CD4-positive, alpha-beta T cell treated with Interferon gamma for 1 hour (primary cell): Measurements from ENCODE around the gene KMT2B.
A peak's percentile ranks its signal among the peaks of the same experiment; 100 is the strongest.
"Not testable (repeated sequence)": the region's sequence is repeated elsewhere in the genome, so short reads cannot be mapped to it uniquely, and the experiment has no call there.

Experiments used
- DNase-seq: peaks from one replicate; pipeline ENCODE4 v3.0.0-alpha.2; 2020

KMT2B gene

DNA sequence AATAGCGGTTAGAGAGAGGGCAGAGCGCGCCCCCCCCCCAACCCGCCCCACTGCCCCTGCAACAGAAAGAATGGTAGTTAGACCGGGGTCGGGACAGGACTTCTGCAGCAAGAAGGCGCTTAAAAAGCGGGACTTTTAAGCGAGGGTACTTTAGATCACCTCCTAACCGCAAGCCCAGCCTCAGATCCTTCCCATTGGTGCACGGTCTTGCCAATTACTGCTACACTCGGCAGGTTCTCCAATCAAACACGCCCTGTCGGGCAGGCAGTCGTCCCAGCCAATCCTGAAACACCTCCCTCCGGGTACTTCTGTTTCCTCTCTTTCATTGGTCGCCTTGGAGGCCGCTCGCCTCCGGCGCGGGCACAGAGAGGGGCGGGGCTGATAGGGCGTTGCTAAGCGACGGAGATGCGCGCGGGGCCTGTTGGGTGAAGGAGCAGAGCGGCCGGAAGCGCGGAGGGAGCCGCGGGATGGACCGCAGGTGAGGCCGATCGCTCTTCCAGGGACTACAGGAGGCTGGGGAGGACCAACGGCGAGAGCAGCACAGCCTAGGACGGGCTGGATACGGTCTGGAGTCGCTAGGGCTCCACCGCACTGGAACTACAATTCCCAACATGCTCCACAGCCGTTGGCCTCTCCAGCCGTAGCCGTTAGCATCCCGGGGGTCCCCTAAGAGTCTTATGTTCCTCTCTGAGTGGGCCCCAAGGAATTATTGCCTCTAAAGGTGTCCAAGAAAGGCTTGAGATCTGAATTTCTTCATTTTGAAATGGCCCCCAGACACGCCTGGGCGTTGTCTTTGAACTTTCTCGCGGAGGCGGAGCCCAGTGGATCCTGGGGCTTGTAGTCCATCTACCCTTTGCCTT lies 40.2 kb downstream of the KMT2B start, which contains the start of gene PROSER3:
TSS of gene PROSER3 (plus strand) at position 428 of the 860 bp plus-strand sequence. CDS start at position 468, 40 bp downstream.
- peak; percentile 99 for DNase-seq

GRCh38 chr19:35759697-35760096 lies 41.9 kb downstream of the KMT2B start:
- DNase-seq: no peak

GRCh38 chr19:35760711-35761349 lies 43.0 kb downstream of the KMT2B start:
- no peak for DNase-seq

GRCh38 chr19:35764432-35765315 lies 46.9 kb downstream of the KMT2B start:
- no peak for DNase-seq

- DNase-seq: no peak
Measured at GRCh38 chr19:35766571-35767104, 48.8 kb downstream of the KMT2B start.

DNA sequence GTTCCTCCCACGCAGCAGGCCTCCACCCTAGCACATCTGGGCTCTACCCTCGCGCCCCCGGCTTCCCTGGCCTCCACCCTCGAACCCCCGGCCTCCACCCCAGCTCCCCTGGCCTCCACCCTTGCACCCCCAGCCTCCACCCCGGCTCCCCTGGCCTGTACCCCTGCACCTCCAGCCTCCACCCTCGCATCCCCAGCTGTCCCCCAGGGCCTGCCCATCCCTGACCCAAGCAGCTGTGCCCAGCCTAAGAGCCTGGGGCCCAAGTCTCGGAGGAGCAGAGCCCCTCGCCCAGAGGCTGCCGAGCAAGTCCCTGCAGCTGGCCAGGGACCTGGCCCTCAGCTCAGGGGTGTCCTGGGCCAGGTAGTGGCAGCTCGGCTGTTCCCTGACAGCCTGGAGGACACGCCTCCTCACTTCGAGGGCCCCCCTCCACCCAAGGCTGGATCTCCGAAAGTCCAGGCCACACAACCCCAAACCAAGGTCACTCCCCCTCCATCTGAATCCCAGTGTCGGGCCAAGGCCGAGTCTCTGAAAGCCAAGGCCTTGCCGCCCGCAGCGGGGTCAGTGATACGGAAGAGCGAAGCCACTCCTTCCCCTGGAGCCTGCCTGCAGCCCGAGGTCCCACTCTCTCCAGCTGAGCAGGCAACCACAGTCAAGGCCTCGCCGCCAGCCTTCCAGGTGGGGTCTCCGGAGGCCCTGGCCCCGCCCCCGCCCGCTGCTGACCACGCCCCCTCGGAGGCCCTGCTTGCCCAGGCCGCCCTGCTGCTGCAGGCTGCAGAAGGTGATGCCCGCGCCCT lies 49.7 kb downstream of the KMT2B start:
- no peak for DNase-seq

DNA sequence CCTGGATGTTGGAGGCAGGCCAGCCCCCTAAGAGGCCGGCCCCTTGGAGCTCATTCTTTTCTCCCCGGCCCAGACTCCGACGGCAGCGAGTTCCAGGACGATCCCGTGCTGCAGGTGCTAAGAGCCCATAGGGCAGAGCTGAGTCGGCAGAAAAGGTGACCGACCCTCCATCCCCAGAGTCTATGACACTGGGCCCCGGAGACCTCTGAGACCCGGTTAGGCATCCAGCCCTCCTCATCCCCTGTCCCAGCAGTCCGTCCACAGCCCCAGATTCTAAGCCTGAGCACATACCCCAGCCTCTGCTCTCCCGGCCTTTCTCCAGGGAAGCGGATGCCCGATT lies 50.2 kb downstream of the KMT2B start:
- no peak for DNase-seq

GRCh38 chr19:35772362-35772761 lies 54.6 kb downstream of the KMT2B start:
- DNase-seq: not testable (repeated sequence)

GRCh38 chr19:35773020-35773806 lies 55.4 kb downstream of the KMT2B start:
- DNase-seq: no peak

DNA sequence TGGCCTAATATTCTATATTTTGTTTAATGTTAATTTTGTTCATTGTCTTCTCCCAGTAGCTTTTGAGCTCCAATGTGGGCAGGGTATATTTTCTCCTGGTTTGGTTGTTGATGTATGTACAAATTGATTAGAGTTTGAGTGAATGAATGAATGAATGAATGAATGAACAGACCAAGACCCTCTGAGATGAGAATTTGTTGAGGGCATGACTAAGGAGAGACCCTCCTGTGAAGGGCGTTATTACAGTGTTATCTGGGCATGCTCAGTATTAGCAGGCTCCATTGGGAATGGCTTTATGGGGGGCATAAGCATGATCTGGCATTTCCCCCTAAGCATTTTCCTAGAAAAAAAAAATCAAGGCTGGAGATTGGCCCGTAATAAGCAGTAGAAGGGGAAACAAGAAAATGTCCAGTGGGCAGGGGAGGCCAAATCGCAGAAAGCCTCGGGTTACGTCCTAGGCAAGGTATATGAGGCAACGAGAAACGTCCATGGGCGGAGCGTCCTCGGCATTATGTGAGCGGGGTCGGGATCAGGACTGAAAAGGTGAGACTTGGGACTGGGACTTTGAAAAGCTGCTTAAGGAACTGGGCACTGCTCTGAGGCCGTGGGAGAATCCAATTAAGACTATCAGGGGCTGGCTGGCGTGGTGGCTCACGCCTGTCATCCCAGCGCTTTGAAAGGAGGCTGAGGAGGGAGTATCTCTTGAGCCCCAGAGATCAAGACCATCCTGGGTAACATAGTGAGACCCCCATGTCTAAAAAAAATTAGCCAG lies 56.7 kb downstream of the KMT2B start:
- DNase-seq: no peak

- DNase-seq: no peak
Measured at GRCh38 chr19:35775046-35775297, 57.2 kb downstream of the KMT2B start.

GRCh38 chr19:35775298-35776101 lies 57.7 kb downstream of the KMT2B start, which contains the start of gene ARHGAP33:
Gene ARHGAP33 (plus strand): TSS chr19:35775564. CDS start chr19:35775659, 95 bp downstream.
- peak; percentile 97 for DNase-seq

- no peak for DNase-seq
Measured at GRCh38 chr19:35776102-35776788, 58.4 kb downstream of the KMT2B start.

- DNase-seq: no peak
Measured at GRCh38 chr19:35777086-35777841, 59.5 kb downstream of the KMT2B start.

DNA sequence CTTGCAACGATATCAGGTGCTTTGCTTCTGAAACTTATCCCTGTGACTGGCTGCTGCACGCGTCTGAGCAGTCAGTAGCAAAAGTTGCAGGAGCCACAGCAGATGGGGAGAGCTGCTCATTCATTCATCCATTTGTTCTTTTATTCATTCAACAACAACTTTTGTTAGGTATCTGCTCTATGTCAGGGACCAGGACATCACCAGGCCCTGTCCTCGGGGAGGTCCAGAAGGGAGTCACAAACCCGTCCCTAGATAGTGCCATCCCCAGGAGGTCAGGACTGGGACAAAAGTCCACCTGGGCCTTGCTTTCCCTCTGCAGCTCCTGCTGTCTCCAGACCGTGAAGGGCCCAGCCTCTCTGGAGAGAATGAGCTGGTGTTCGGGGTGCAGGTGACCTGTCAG lies 60.2 kb downstream of the KMT2B start:
- no peak for DNase-seq

DNA sequence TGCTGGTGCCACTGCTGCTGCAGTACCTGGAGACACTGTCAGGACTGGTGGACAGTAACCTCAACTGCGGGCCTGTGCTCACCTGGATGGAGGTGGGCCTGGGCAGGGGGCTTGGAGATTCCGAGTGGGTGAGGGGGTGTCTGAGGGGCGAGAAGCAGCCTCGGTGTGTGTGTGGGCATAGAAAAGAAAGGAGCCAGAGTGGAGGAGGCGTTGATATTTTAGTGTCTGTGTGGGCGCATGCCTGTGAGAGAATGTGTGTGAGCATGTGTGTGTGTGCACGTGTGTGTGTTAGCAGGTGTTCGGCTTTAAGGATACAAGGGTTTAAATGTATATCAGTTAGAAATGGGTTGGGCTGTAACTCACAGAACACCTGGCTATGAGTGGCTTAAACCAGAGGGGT lies 61.2 kb downstream of the KMT2B start:
- DNase-seq: no peak

GRCh38 chr19:35780058-35780457 lies 62.3 kb downstream of the KMT2B start:
- DNase-seq: no peak

DNA sequence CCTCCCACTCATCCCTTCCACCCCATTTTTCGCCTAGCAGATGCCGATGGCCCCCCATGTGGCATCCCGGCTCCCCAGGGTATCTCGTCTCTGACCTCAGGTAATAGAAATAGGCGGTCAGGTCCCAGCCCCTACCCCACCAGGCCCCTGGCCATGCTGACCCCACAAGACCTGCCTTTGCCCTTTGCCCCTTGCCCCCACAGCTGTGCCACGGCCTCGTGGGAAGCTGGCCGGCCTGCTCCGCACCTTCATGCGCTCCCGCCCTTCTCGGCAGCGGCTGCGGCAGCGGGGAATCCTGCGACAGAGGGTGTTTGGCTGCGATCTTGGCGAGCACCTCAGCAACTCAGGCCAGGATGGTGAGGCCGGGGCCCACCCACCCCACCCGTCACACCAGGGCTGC lies 62.9 kb downstream of the KMT2B start:
- no peak for DNase-seq
